Brain microvascular endothelial cell (primary cell): ENCODE results near the gene C2orf81.

Source experiments
- DNase-seq: peaks from one replicate; pipeline ENCODE4 v3.0.0-alpha.2; 2020
- H3K27ac ChIP-seq: fragments of 250-450 bp; sonication (Bioruptor Pico); 2 replicates; pipeline ENCODE4 v1.5.1; 2020; ENCODE audit warnings: mild to moderate bottlenecking, moderate library complexity
- H3K27me3 ChIP-seq: fragments of 250-450 bp; sonication (Bioruptor Pico); replicated peaks from 2 replicates; pipeline ENCODE4 v1.5.1; 2020; ENCODE audit warnings: mild to moderate bottlenecking
- H3K36me3 ChIP-seq: fragments of 250-450 bp; sonication (Bioruptor Pico); replicated peaks from 2 replicates; pipeline ENCODE4 v1.5.1; 2020; ENCODE audit warnings: mild to moderate bottlenecking
- H3K4me3 ChIP-seq: 2 replicates; pipeline ENCODE4 v1.5.1; 2011; ENCODE audit warnings: low read depth, mild to moderate bottlenecking, control low read depth, low read length, moderate library complexity
- in situ Hi-C: cut with HindIII; loops from 2 replicates; pipeline ENCODE4 v1.10.0; 2017; ENCODE audit warnings: low sequenced_read_pairs, low pct_ligation_motif_present
- TF ChIP-seq, protein P1 (sequence below): IDR thresholded peaks from 2 replicates; pipeline ENCODE4 v1.5.1; 2011; ENCODE audit warnings: low read depth, mild to moderate bottlenecking, moderate library complexity, low read length, control low read depth, inconsistent platforms; ENCODE audit errors: missing control alignments

The C2orf81 gene

DNA sequence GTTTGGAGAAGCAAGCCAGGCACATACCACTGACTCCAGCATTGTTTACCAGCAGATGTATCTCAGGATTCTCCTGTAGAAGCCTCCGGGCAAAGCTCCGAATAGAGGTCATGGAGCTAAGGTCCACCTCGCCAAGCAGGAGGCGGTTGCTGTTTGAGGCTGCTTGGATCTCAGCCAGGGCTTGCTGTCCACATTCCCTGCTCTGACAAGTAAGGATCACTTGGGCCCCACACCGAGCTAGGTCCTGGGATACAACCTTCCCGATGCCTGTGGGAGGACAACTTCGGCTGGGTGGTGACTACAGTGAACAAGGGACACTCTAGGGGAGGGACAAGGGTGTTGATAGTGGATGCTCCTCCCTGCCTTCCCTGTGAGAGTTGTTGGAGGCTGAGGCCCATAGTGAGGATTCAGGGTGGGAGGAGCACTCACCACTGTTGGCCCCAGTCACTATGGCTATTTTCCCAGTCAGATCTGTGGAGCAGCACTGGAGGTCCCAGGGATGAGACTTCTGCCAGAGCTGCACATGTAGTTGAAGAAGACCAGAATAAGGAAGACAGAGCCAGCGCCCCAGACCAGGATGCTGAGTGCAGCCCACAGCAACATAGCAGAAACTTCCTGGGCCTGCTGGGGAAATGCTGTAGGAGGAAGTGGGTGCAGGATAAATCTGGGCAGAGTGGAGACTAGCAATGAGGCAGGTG is 8.3 kb downstream of the C2orf81 start:
- in situ Hi-C loops = no loop called here
- DNase-seq = no peak
- TF ChIP-seq, protein P1, sequence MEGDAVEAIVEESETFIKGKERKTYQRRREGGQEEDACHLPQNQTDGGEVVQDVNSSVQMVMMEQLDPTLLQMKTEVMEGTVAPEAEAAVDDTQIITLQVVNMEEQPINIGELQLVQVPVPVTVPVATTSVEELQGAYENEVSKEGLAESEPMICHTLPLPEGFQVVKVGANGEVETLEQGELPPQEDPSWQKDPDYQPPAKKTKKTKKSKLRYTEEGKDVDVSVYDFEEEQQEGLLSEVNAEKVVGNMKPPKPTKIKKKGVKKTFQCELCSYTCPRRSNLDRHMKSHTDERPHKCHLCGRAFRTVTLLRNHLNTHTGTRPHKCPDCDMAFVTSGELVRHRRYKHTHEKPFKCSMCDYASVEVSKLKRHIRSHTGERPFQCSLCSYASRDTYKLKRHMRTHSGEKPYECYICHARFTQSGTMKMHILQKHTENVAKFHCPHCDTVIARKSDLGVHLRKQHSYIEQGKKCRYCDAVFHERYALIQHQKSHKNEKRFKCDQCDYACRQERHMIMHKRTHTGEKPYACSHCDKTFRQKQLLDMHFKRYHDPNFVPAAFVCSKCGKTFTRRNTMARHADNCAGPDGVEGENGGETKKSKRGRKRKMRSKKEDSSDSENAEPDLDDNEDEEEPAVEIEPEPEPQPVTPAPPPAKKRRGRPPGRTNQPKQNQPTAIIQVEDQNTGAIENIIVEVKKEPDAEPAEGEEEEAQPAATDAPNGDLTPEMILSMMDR = no peak
- Histone ChIP-seq H3K4me3 (no peak overlapping the region), H3K36me3 (no peaks in the 10 kb centered on the region), H3K27me3 (no peaks in the 10 kb centered on the region), H3K27ac (no peak overlapping the region)

- Histone ChIP-seq H3K4me3 (no peak overlapping the region), H3K27ac (no peak overlapping the region), H3K27me3 (no peaks in the 10 kb centered on the region), H3K36me3 (no peaks in the 10 kb centered on the region)
- TF ChIP-seq, protein P1 = no peak
- in situ Hi-C loops = no loop called here
- DNase-seq = no peak
Measured at GRCh38 chr2:74407682-74408081, 13.7 kb downstream of the C2orf81 start.

DNA sequence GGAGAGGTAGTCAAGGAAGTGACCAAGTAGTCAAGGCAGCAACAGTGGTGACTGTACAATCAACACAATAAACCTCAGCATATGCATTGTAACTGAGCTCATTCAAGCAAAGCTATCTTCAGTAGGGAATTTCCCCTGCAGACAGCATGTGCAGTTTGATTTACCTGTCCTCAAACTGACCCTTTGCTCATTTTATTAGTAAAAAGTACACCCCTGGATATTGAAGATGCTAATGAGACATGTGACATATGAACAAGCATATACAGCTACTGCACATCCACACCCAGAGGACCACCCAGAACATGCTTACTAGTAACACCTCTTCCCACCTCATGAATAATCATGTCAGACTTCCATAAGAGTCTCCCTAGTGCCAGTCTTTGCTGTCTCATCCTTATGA is 15.4 kb downstream of the C2orf81 start:
- Histone ChIP-seq H3K36me3 (no peaks in the 10 kb centered on the region), H3K4me3 (no peak overlapping the region), H3K27me3 (no peaks in the 10 kb centered on the region), H3K27ac (no peak overlapping the region)
- in situ Hi-C loops = no loop called here
- TF ChIP-seq, protein P1 = no peak
- peak; percentile 49 for DNase-seq

DNA sequence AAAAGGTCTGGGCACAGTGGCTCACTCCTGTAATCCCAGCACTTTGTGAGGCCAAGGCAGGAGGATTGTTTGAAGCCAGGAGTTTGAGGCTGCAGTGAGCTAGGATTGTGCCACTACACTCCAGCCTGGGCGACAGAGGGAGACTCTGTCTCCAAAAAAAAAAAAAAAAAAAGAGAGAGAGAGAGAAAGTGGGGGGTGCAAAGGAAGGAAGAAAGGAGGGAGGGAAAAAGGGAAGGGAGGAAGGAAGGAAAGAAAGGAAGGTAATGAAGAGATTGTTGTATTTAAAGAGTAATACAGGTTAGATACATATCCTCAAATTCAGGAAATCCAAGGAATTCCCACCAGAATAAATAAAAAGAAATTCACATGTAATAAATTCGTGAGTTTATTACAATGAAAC is 19.5 kb downstream of the C2orf81 start:
- TF ChIP-seq, protein P1 = no peak
- DNase-seq = no peak
- H3K27me3 ChIP-seq = no peaks in the 10 kb centered on the region
- H3K36me3 ChIP-seq = no peaks in the 10 kb centered on the region
- no peak overlapping the region for H3K27ac ChIP-seq
- in situ Hi-C loops = no loop called here
- H3K4me3 ChIP-seq = no peak overlapping the region

- no peak overlapping the region for H3K27ac ChIP-seq
- H3K36me3 ChIP-seq = no peaks in the 10 kb centered on the region
- no peaks in the 10 kb centered on the region for H3K27me3 ChIP-seq
- no peak overlapping the region for H3K4me3 ChIP-seq
- DNase-seq = no peak
- TF ChIP-seq, protein P1 = peak; percentile 67
- in situ Hi-C loops = no loop called here
Measured at GRCh38 chr2:74399785-74400184, 21.6 kb downstream of the C2orf81 start.

GRCh38 chr2:74396149-74396548 is 25.3 kb downstream of the C2orf81 start:
- Histone ChIP-seq H3K27ac (no peak overlapping the region), H3K36me3 (no peaks in the 10 kb centered on the region), H3K27me3 (no peaks in the 10 kb centered on the region), H3K4me3 (no peak overlapping the region)
- no peak for DNase-seq
- TF ChIP-seq, protein P1 = no peak
- in situ Hi-C loops = no loop called here
